ENCODE data around the gene PCDH9.

Gene PCDH9

GRCh38 chr13:66994097-66994496 lies 236.0 kb downstream of the PCDH9 start:
- Histone ChIP-seq H3K36me3 (ENCODE audit: insufficient read depth, low read length) (0 out of 2 replicates have a peak, but pooled peaks cover 5% of the 10 kb centered on the region), H3K9ac (ENCODE audit: low read length) (peak overlapping the region; percentile 60), H3K4me1 (ENCODE audit: insufficient read depth, low read length, severe bottlenecking) (peaks cover 69% of the 10 kb centered on the region), H3K4me2 (ENCODE audit: low read length) (peak overlapping the region; percentile 76), H4K20me1 (ENCODE audit: insufficient read depth, low read length) (no peaks in the 10 kb centered on the region), H2AFZ (ENCODE audit: low read length) (peak overlapping the region; percentile 58), H3K9me3 (ENCODE audit: low read length) (peaks cover 7% of the 10 kb centered on the region), H3F3A (ENCODE audit: insufficient read depth, low read length) (peaks cover 24% of the 10 kb centered on the region), H3K27me3 (ENCODE audit: insufficient read depth, low read length) (no peaks in the 10 kb centered on the region), H3K9me2 (ENCODE audit: low read depth, low read length) (no peaks in the 10 kb centered on the region), H3K4me3 (ENCODE audit: low read depth, low read length, poor library complexity, severe bottlenecking) (peak overlapping the region; percentile 55), H3K79me2 (ENCODE audit: insufficient read depth, low read length) (no peaks in the 10 kb centered on the region), H3K27ac (ENCODE audit: low read depth, low read length, poor library complexity, severe bottlenecking) (peak overlapping the region; percentile 95)
- peak; percentile 99 for TF ChIP-seq CTCF (IDR thresholded peaks at IDR 0.05; ENCODE audit: low read length)
- no peak for TF ChIP-seq EZH2 (IDR thresholded peaks at IDR 0.05; ENCODE audit: borderline replicate concordance, low read length)

DNA sequence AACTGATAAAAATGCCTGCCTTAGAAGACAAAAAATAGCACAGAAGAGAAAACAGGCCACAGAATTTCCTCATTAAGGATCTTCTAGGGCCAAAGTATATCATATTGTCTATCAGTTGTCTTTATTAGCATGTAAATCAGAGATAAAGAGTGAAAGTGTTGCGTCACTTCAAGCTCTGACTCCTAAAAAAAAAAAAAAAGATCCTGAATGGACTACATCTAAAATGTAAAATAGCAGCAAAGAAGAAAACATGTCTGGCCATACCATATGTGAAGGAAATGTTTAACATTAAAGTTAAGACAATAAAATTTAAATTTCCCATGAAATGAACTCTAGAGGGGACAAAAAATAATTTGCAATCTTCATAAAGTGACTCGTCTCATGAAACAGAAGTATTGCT lies 237.4 kb downstream of the PCDH9 start:
- peak overlapping the region; percentile 20 for H3K9ac ChIP-seq (ENCODE audit: low read length)
- H3K27ac ChIP-seq (ENCODE audit: low read depth, low read length, poor library complexity, severe bottlenecking): peak overlapping the region; percentile 95
- H3K4me3 ChIP-seq (ENCODE audit: low read depth, low read length, poor library complexity, severe bottlenecking): no peak overlapping the region
- TF ChIP-seq CTCF (IDR thresholded peaks at IDR 0.05; ENCODE audit: low read length) (no peak), EZH2 (IDR thresholded peaks at IDR 0.05; ENCODE audit: borderline replicate concordance, low read length) (no peak)
- H3F3A ChIP-seq (ENCODE audit: insufficient read depth, low read length): peaks cover 24% of the 10 kb centered on the region
- H3K9me2 ChIP-seq (ENCODE audit: low read depth, low read length): no peaks in the 10 kb centered on the region
- H3K4me1 ChIP-seq (ENCODE audit: insufficient read depth, low read length, severe bottlenecking): peaks cover 67% of the 10 kb centered on the region
- H3K4me2 ChIP-seq (ENCODE audit: low read length): no peak overlapping the region
- H3K36me3 ChIP-seq (ENCODE audit: insufficient read depth, low read length): 0 out of 2 replicates have a peak, but pooled peaks cover 3% of the 10 kb centered on the region
- H3K79me2 ChIP-seq (ENCODE audit: insufficient read depth, low read length): no peaks in the 10 kb centered on the region
- no peaks in the 10 kb centered on the region for H3K27me3 ChIP-seq (ENCODE audit: insufficient read depth, low read length)
- H2AFZ ChIP-seq (ENCODE audit: low read length): peak overlapping the region; percentile 76
- peaks cover 10% of the 10 kb centered on the region for H3K9me3 ChIP-seq (ENCODE audit: low read length)
- H4K20me1 ChIP-seq (ENCODE audit: insufficient read depth, low read length): no peaks in the 10 kb centered on the region

- no peak overlapping the region for H3K4me3 ChIP-seq (ENCODE audit: low read depth, low read length, poor library complexity, severe bottlenecking)
- peak overlapping the region; percentile 95 for H3K27ac ChIP-seq (ENCODE audit: low read depth, low read length, poor library complexity, severe bottlenecking)
- peak overlapping the region; percentile 20 for H3K9ac ChIP-seq (ENCODE audit: low read length)
- no peaks in the 10 kb centered on the region for H4K20me1 ChIP-seq (ENCODE audit: insufficient read depth, low read length)
- H3K4me1 ChIP-seq (ENCODE audit: insufficient read depth, low read length, severe bottlenecking): peaks cover 61% of the 10 kb centered on the region
- H3F3A ChIP-seq (ENCODE audit: insufficient read depth, low read length): peaks cover 24% of the 10 kb centered on the region
- H3K27me3 ChIP-seq (ENCODE audit: insufficient read depth, low read length): no peaks in the 10 kb centered on the region
- peaks cover 10% of the 10 kb centered on the region for H3K9me3 ChIP-seq (ENCODE audit: low read length)
- H3K9me2 ChIP-seq (ENCODE audit: low read depth, low read length): no peaks in the 10 kb centered on the region
- H3K36me3 ChIP-seq (ENCODE audit: insufficient read depth, low read length): no peaks in the 10 kb centered on the region
- H2AFZ ChIP-seq (ENCODE audit: low read length): peak overlapping the region; percentile 76
- peak; percentile 31; the same call in 1 of the 2 replicates for TF ChIP-seq CTCF (IDR thresholded peaks at IDR 0.05; ENCODE audit: low read length)
- no peak for TF ChIP-seq EZH2 (IDR thresholded peaks at IDR 0.05; ENCODE audit: borderline replicate concordance, low read length)
- no peak overlapping the region for H3K4me2 ChIP-seq (ENCODE audit: low read length)
- no peaks in the 10 kb centered on the region for H3K79me2 ChIP-seq (ENCODE audit: insufficient read depth, low read length)
These were observed 238.0 kb downstream of the PCDH9 start for GRCh38 chr13:66992183-66992582.

Data from OCI-LY1 (cell line).